IMR-90 (cell line): ENCODE results near the gene INSR.

Experiments
- BHLHE40 ChIP-seq: fragments of 150-350 bp; IDR thresholded peaks from 2 replicates; pipeline ENCODE4 v1.6.1; 2016; ENCODE audit warnings: mild to moderate bottlenecking, low read depth, low read length
- CEBPB ChIP-seq: IDR thresholded peaks from 2 replicates; pipeline ENCODE4 v1.6.1; 2012; ENCODE audit warnings: low read depth, low read length, improper control_type of control experiment
- CHD1 ChIP-seq: IDR thresholded peaks from 2 replicates; pipeline ENCODE4 v1.6.1; 2012; ENCODE audit warnings: low read depth, low read length, improper control_type of control experiment
- CTCF ChIP-seq: conservative IDR thresholded peaks from 2 replicates; pipeline ENCODE4 v1.5.1; 2012; ENCODE audit warnings: mild to moderate bottlenecking, low read depth, low read length, improper control_type of control experiment
- ELK1 ChIP-seq: fragments of 150-350 bp; IDR thresholded peaks from 2 replicates; pipeline ENCODE4 v1.6.1; 2016; ENCODE audit warnings: low read depth, mild to moderate bottlenecking, low read length, moderate library complexity, borderline replicate concordance
- MAFK ChIP-seq: IDR thresholded peaks from 2 replicates; pipeline ENCODE4 v1.6.1; 2012; ENCODE audit warnings: low read depth, low read length, improper control_type of control experiment
- MAZ ChIP-seq: IDR thresholded peaks from 2 replicates; pipeline ENCODE4 v1.6.1; 2012; ENCODE audit warnings: low read depth, mild to moderate bottlenecking, low read length, improper control_type of control experiment, moderate library complexity, borderline replicate concordance
- MXI1 ChIP-seq: IDR thresholded peaks from 2 replicates; pipeline ENCODE4 v1.6.1; 2012; ENCODE audit warnings: low read depth, mild to moderate bottlenecking, low read length, moderate library complexity, borderline replicate concordance
- NFE2L2 ChIP-seq: fragments of 150-350 bp; IDR thresholded peaks from 2 replicates; pipeline ENCODE4 v1.6.1; 2016; ENCODE audit warnings: low read depth, mild to moderate bottlenecking, low read length
- POLR2A ChIP-seq: IDR thresholded peaks from 2 replicates; pipeline ENCODE4 v1.6.1; 2012; ENCODE audit warnings: mild to moderate bottlenecking, low read depth, low read length
- RAD21 ChIP-seq: IDR thresholded peaks from 2 replicates; pipeline ENCODE4 v1.6.1; 2012; ENCODE audit warnings: low read length, improper control_type of control experiment
- RCOR1 ChIP-seq: IDR thresholded peaks from 2 replicates; pipeline ENCODE4 v1.6.1; 2012; ENCODE audit warnings: mild to moderate bottlenecking, low read length, improper control_type of control experiment; ENCODE audit not compliant: insufficient replicate concordance
- RFX5 ChIP-seq: IDR thresholded peaks from 2 replicates; pipeline ENCODE4 v1.8.0; 2012; ENCODE audit warnings: low read depth, mild to moderate bottlenecking, low read length, moderate library complexity
- SMC3 ChIP-seq: fragments of 150-350 bp; IDR thresholded peaks from 2 replicates; pipeline ENCODE4 v1.6.1; 2016; ENCODE audit warnings: low read depth, mild to moderate bottlenecking, antibody characterized with exemption, low read length, moderate library complexity

- TF ChIP-seq POLR2A (no peak), CTCF (no peak), CEBPB (no peak), RFX5 (no peak), SMC3 (no peak), MXI1 (no peak), NFE2L2 (no peak), CHD1 (no peak), BHLHE40 (no peak), RAD21 (no peak), MAFK (no peak), ELK1 (no peak), MAZ (no peak), RCOR1 (no peak)
Observed at GRCh38 chr19:7177926-7178325, 116.3 kb downstream of the INSR start.
